GM12872 (cell line): ENCODE data around the gene BMP6.

Experiments used
- TF ChIP-seq, protein P1 (sequence below): IDR thresholded peaks from 3 replicates; pipeline ENCODE4 v1.5.1; 2011; ENCODE audit warnings: low read depth, mild to moderate bottlenecking, low read length, moderate library complexity; ENCODE audit not compliant: insufficient read depth

BMP6 gene

DNA sequence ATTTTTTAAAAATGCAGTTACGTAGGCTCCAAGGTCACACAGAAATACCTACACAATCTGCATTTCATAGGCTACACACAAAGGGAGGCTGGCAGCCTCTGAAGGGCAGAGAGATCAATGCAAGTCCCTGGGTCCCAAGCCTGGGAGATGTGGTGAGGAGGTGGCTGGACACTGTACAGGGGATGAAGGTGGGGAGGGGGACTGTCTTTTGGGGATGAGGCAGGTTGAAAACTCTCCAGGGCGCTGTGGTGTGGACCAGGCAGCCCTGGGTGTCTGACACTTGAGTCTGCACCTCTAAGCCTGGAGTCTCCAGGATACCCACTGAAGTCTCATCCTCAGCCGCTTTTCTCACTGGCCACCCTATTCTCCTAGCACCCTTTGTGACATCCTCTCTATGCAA lies 160.2 kb downstream of the BMP6 start:
- TF ChIP-seq, protein P1, sequence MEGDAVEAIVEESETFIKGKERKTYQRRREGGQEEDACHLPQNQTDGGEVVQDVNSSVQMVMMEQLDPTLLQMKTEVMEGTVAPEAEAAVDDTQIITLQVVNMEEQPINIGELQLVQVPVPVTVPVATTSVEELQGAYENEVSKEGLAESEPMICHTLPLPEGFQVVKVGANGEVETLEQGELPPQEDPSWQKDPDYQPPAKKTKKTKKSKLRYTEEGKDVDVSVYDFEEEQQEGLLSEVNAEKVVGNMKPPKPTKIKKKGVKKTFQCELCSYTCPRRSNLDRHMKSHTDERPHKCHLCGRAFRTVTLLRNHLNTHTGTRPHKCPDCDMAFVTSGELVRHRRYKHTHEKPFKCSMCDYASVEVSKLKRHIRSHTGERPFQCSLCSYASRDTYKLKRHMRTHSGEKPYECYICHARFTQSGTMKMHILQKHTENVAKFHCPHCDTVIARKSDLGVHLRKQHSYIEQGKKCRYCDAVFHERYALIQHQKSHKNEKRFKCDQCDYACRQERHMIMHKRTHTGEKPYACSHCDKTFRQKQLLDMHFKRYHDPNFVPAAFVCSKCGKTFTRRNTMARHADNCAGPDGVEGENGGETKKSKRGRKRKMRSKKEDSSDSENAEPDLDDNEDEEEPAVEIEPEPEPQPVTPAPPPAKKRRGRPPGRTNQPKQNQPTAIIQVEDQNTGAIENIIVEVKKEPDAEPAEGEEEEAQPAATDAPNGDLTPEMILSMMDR, result no peak

DNA sequence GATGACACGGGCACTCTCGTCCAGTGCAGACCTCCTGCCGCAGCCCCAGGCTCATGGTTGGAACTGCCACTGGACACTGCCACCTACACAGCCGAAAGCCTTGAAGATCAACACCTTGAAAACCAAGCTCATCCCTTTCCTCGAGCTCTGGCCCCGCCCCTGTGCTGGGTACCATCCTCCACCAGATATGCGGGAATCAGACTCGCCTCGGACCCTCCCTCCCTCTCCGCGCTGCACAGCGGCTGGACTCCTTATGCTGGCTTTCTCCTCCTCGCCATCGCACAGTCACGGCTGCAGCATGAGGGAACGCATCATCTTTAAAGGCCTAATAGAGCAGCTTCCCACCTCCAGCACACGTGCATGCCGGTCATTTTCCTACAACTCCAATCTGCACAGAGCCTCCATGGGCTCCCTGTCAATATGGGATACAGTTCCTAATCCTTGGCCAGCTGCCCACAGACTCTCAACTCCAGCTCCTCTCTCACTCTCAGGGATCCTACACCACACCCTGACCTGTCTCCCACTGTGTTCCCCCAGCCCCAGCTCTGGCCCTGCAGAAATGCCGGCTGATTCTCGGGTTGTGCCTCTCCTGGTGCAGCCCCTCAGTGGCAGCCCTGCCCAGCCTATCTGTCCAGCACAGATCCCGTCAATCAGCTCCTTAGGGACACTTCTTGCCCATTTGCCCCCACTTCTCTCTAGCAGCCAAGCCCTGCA lies 161.5 kb downstream of the BMP6 start:
- TF ChIP-seq, protein P1, result no peak

DNA sequence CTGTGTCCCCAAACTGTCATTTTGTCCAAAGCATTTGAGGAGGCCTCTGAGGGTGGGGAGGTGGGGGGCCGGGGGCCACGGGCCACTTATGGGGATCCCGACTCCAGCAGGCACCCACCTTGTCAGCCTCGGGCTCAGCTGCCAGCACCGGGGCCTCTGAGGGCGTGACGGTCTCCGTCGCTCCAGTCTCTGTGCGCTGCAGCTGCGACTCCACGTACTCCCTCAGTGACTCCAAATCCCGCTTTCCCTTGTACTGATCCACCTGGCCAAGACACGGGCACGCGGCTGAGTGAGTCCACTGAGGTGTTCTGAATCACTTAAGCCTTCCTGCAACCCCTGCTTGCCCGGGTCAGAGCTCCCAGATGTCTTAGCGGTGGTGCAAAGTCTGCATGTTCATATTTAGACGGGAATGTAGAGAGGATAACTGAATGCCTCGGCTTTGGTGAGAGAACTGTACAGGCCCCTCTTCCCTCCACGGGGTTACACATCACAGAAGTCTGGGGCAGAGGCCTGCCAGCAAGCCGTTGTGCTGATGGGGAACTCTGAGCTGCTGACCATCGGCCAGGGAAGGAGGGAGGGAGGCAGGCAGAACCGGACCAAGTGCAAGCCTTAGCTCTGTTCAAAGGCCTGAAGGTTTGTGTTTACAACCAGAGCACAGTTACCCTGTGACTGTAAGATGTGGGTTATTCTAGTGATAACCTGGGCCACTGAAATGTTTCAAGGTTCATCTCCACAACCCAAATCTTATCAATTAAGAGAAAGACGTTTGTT lies 162.9 kb downstream of the BMP6 start:
- TF ChIP-seq, protein P1, result no peak

DNA sequence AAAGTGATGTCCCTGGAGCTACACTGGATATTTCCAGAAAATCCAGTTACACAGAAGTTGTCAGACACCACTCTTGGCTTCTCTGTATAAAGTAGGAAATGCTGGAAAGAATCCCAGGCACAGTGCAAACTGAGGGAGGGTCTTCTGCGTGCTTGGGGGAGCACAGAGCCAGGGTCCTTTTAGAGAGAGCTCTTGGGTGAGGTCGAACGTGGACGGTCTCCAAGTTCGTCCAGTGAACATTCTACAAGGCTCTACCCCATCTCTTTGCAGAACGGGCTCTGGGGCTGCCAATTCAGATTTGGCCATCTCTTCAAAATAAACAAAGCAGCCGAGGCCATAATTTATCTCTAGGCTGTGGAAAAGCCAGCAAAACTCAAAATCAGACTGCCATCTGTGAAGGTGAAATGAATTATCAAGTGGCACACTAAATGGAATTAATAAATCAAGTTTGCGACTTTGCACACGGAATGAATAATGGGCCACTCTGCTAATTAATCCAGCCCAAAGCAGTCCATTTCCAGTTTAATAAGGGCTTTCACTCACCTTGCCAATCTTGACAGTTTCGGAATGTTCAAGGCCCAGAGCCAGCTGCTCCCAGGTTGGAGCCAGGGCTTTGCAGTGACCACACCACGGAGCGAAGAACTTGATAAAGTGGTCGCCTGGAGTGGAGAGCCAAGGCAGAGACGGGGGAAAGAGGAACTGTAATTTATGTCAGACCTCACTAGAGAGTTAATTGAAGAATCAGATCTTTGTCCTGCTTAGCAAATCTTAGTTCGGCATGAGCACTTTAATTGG lies 165.4 kb downstream of the BMP6 start:
- TF ChIP-seq, protein P1, result no peak

DNA sequence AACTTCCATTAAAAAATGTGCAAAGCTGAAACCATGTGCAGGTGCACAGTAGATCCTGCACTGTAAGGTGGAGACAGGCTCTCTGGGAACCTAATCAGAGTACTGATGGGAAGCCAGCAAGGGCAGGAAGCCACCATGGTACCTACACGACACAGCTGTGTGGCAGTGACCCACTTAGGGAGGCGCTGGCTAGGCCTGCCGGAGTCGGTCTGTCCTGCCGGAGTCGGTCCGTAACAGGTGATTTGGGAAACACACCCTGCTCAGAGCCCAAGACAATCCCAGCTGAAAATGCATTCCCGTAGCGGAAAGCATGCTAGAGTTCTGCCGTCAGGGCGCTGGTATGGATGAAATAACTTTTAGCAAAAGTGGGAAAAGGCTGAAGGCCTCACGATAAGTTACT lies 167.4 kb downstream of the BMP6 start:
- TF ChIP-seq, protein P1, result no peak

DNA sequence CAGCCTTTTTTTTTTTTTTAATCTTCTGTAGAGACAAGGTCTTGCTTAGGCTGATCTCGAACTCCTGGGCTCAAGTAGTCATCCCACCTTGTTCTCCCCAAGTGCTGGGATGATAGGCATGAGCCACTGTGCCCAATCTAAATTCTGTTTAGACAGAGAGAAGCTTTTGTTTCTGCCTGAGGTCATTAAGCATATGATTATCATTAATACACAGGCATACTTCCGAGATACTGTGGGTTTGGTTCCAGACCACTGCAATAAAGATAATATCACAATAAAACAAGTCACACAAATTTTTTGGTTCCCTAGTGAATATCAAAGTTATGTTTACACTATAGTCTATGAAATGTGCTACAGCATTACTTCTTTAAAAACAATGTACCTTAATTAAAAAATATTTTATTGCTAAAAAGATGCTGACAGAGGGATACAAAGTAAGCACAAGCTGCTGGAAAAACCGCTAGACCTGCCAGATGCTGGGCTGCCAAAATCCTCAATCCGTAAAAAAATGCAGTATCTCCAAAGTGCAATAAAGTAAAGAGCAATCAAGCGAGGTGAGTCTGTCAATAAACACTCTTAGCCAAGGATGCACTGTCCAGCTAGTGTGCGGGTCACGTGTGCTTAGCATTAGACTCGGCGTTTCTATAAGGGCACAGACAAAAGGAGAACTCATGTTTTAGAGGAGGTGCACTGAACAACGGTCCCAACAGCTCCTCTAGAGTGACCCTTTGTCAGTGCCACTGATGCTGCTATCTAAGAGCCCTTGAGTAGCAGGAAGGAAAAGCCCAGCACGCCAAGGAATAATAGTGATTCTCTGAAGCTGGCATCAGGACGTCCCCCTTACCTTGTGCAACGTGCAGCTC lies 168.6 kb downstream of the BMP6 start:
- TF ChIP-seq, protein P1, result no peak

DNA sequence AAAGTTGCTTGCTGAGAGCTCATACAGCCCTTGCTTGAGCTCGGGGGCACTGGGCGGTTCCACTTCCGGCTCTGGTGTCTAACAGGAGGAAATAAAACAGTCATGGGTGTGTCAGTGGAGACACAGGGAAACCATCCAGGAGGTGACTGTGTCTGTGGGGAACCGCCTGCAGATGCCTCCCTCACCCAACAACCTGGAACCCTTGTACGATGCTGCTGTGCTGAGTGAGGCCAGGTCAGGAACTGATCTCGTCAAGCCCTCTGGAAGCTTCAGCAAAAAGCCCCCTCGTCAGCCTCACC lies 169.2 kb downstream of the BMP6 start:
- TF ChIP-seq, protein P1, result no peak
